D341Med (cell line): ENCODE data around the gene EFNB2.

Experiments
- DNase-seq: peaks from one replicate; pipeline ENCODE4 v3.0.0; 2012; ENCODE audit warnings: low spot score

The EFNB2 gene

DNA sequence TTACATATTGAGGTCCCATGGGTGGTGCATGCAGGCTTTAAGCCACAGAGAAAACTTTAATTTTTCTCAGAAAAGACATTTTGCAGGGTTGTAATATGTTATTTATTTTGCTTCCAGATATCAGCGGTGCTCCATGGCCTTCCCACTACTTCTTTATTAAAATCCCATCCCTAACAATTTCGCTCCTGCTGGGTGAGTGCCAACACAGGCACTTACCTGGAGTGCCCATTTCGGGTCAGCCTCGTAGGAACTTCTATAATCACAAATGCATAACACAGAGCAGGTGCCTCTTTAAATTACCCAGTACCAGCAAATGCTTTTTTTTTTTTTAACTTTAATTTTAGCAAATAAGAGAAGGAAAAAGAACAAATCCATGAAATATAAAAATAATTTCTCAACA is 86.4 kb downstream of the EFNB2 start:
- DNase-seq: no peak

- no peak for DNase-seq
Observed at GRCh38 chr13:106445996-106446395, 89.5 kb downstream of the EFNB2 start.

- no peak for DNase-seq
Observed at GRCh38 chr13:106443607-106444322, 91.7 kb downstream of the EFNB2 start.

DNA sequence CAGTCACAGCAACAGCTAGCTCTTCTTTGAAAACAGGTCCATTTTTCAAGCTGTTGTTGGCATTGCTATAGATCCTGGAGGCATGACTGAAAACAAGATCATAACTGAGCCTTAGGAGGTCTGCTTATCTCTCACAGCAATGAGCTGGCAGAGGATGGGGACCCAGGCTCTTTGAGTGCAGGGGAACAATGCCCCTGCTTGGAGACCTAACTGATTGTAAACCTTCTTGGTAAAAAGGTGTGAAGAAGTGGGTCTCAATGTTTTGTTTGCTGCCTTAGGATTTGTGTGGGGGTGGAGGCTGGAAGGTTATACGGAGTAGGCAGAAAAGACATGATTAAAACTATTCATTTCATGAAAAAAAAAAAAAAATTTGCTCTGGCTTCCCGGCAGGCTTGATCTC is 94.6 kb downstream of the EFNB2 start:
- no peak for DNase-seq
